HepG2 (cell line): ENCODE measurements around the gene NRG3. TPM values are rescaled to one million over a fixed set of nuclear protein-coding genes. Genes with fewer than 3 reads are reported as not detected.

Experiments used
- ATAC-seq: fragments of 200-7000 bp; cut with Tn5 transposase; 3 replicates; pipeline ENCODE4 v1.9.1; 2020; ENCODE audit warnings: mild to moderate bottlenecking, moderate library complexity
- BruUV-seq: library from RNA; stranded (reverse); fragments of 400-500 nt; replicated peaks from 2 replicates; lab custom pipeline; 2021; lab: Mats Ljungman, UMichigan
- CTCF ChIA-PET: fragments of 300-600 bp; formaldehyde crosslinking; extraction: SDS; loops from one replicate; lab custom pipeline; 2021; ENCODE audit warnings: low total read pairs, inconsistent platforms, low intra/inter-chr PET ratio; lab: Yijun Ruan, JAX
- POLR2A ChIA-PET: fragments of 350-600 bp; sonication (Branson Sonifier 250); formaldehyde crosslinking; loops from one replicate; lab custom pipeline; 2020; ENCODE audit warnings: antibody characterized with exemption, inconsistent platforms; lab: Yijun Ruan, JAX
- DNase-seq: peaks from one replicate; pipeline ENCODE4 v3.0.0-alpha.2; 2015; ENCODE audit warnings: low spot score
- FAIRE-seq: peaks from 3 replicates; lab custom pipeline; 2011; peaks lifted over from hg19 to GRCh38; lab: Jason Lieb, UNC
- H2AFZ ChIP-seq: one replicate; pipeline ENCODE4 v1.6.1; 2011; ENCODE audit warnings: low read length, inconsistent platforms
- H3K27ac ChIP-seq: fragments of 300-600 bp; 3 replicates; pipeline ENCODE4 v1.8.0; 2011; ENCODE audit warnings: mixed run types, mild to moderate bottlenecking, mixed read lengths, low read length, inconsistent platforms; ENCODE audit not compliant: insufficient read depth; ENCODE audit errors: extremely low read length
- H3K27me3 ChIP-seq, 2 experiments: fragments of 200-600 bp in 1 of 2; 2 replicates in 1 of 2; 3 replicates in 1 of 2; pipeline versions ENCODE4 v1.6.0 to v1.8.0; 2011; ENCODE audit warnings: low read length in 2 of 2, mild to moderate bottlenecking in 2 of 2, moderate library complexity in 2 of 2, inconsistent platforms in 1 of 2; ENCODE audit not compliant: insufficient read depth in 2 of 2, control insufficient read depth in 1 of 2
- H3K36me3 ChIP-seq, 2 experiments: fragments of 200-600 bp in 1 of 2; replicated peaks in 1 of 2; 2 replicates in 1 of 2; 3 replicates in 1 of 2; pipeline versions ENCODE4 v1.5.1 to v1.8.0; 2011; ENCODE audit warnings: low read length in 2 of 2, inconsistent platforms in 1 of 2; ENCODE audit not compliant: insufficient read depth in 2 of 2, control insufficient read depth in 1 of 2
- H3K4me1 ChIP-seq: 2 replicates; pipeline ENCODE4 v1.5.1; 2012; ENCODE audit warnings: low read length, inconsistent platforms; ENCODE audit not compliant: insufficient read depth
- H3K4me2 ChIP-seq: 2 replicates; pipeline ENCODE4 v1.6.0; 2011; ENCODE audit warnings: low read depth, low read length, inconsistent platforms
- H3K4me3 ChIP-seq, 3 experiments: fragments of 200-600 bp in 1 of 3; sonication (generic), shearing (Covaris generic) in 1 of 3; replicated peaks in 1 of 3; 2 replicates each; pipeline ENCODE4 v1.5.1; 2011 to 2016; ENCODE audit warnings: low read length in 3 of 3, inconsistent platforms in 2 of 3, low read depth in 2 of 3, mild to moderate bottlenecking in 2 of 3, control low read depth in 1 of 3, mixed read lengths in 1 of 3; ENCODE audit not compliant: insufficient read depth in 1 of 3
- H3K79me2 ChIP-seq: one replicate; pipeline ENCODE4 v1.6.1; 2011; ENCODE audit warnings: low read length, inconsistent platforms; ENCODE audit not compliant: insufficient read depth
- H3K9ac ChIP-seq: 2 replicates; pipeline ENCODE4 v1.6.0; 2011; ENCODE audit warnings: mild to moderate bottlenecking, low read depth, low read length, inconsistent platforms; ENCODE audit not compliant: insufficient read depth
- H3K9me3 ChIP-seq: 2 replicates; pipeline ENCODE4 v1.5.1; 2012; ENCODE audit warnings: mild to moderate bottlenecking, low read length
- H4K20me1 ChIP-seq: 2 replicates; pipeline ENCODE4 v1.6.0; 2011; ENCODE audit warnings: inconsistent platforms, mild to moderate bottlenecking, low read length, moderate library complexity; ENCODE audit not compliant: insufficient read depth
- HCFC1 ChIP-seq: fragments of 150-350 bp; IDR thresholded peaks from 2 replicates; pipeline ENCODE4 v1.6.1; 2014; ENCODE audit warnings: low read depth, low read length
- HNRNPK ChIP-seq: fragments of 200-400 bp; formaldehyde crosslinking; IDR thresholded peaks from 2 replicates; pipeline ENCODE4 v1.6.1; 2018; ENCODE audit warnings: low read length, low read depth, moderate library complexity, mild to moderate bottlenecking; ENCODE audit not compliant: poor library complexity, severe bottlenecking
- SRY ChIP-seq: sonication (generic); formaldehyde crosslinking; IDR thresholded peaks from 2 replicates; pipeline ENCODE4 v1.8.0; 2022; ENCODE audit warnings: mild to moderate bottlenecking, missing genetic modification reagents
- ZMYM3 ChIP-seq: sonication (generic); formaldehyde crosslinking; IDR thresholded peaks from 2 replicates; pipeline ENCODE4 v1.5.1; 2020; ENCODE audit warnings: mild to moderate bottlenecking, missing genetic modification reagents
- ZNF446 ChIP-seq: sonication (generic); formaldehyde crosslinking; IDR thresholded peaks from 2 replicates; pipeline ENCODE4 v1.5.0; 2020; ENCODE audit warnings: mild to moderate bottlenecking, missing genetic modification reagents
- ZNF564 ChIP-seq: sonication (generic); formaldehyde crosslinking; IDR thresholded peaks from 2 replicates; pipeline ENCODE4 v1.8.1; 2023; ENCODE audit warnings: mild to moderate bottlenecking, missing genetic modification reagents
- ZNF672 ChIP-seq: sonication (generic); formaldehyde crosslinking; IDR thresholded peaks from 2 replicates; pipeline ENCODE4 v1.8.1; 2022; ENCODE audit warnings: missing genetic modification reagents
- ZNF747 ChIP-seq: sonication (generic); formaldehyde crosslinking; IDR thresholded peaks from 2 replicates; pipeline ENCODE4 v1.8.1; 2023; ENCODE audit warnings: missing genetic modification reagents, mild to moderate bottlenecking, borderline replicate concordance
- WGBS: methylation state at CpG from one replicate; pipeline ENCODE4 v1.1.6; 2017; ENCODE audit warnings: low lambda C conversion rate; 5-methylcytosine and 5-hydroxymethylcytosine counted together
- in situ Hi-C: cut with HindIII; loops from 2 replicates; pipeline ENCODE4 v1.10.0; 2017; ENCODE audit warnings: low pct_unique_long_range_greater_than_20kb; ENCODE audit not compliant: extremely low pct_ligation_motif_present
- intact Hi-C: fragments of 100-400 bp; cut with micrococcal nuclease; formaldehyde crosslinking; loops from one replicate; pipeline ENCODE4 v1.10.0; 2022; ENCODE audit not compliant: unreplicated experiment
- polyA plus RNA-seq, 8 experiments: library from polyadenylated mRNA; depleted of rRNA in 3 of 8; stranded (reverse) in 7 of 8; unstranded in 1 of 8; fragments of >200 nt; fragmentation: Illumina TruSeq in 4 of 8; extraction: Trizol in 4 of 8; gene quantifications; 2 replicates each; pipeline versions ENCODE4 v1.2.1 to v1.2.3, GENCODE V29; 2011 to 2016; ENCODE audit warnings: low read depth in 4 of 8, missing spikeins in 1 of 8, mixed read lengths in 1 of 8; ENCODE audit not compliant: insufficient read depth in 1 of 8
- total RNA-seq, 5 experiments: library from RNA; depleted of rRNA; stranded (reverse); fragments of >200 nt; fragmentation: Illumina TruSeq; extraction: Trizol; gene quantifications; 2 replicates each; pipeline ENCODE4 v1.2.3, GENCODE V29; 2016; ENCODE audit warnings: low read depth in 1 of 5
- TF ChIP-seq, protein P1 (sequence below): sonication (generic); formaldehyde crosslinking; IDR thresholded peaks from 2 replicates; pipeline ENCODE4 v1.4.0; 2020; ENCODE audit warnings: missing genetic modification reagents; ENCODE audit errors: not compliant biosample characterization

NRG3 gene
- total and polyA plus RNA-seq, 2 of the 13 experiments (the other 11 are each of a cell fraction or from before 2014, with no cell fraction given): not detected

DNA sequence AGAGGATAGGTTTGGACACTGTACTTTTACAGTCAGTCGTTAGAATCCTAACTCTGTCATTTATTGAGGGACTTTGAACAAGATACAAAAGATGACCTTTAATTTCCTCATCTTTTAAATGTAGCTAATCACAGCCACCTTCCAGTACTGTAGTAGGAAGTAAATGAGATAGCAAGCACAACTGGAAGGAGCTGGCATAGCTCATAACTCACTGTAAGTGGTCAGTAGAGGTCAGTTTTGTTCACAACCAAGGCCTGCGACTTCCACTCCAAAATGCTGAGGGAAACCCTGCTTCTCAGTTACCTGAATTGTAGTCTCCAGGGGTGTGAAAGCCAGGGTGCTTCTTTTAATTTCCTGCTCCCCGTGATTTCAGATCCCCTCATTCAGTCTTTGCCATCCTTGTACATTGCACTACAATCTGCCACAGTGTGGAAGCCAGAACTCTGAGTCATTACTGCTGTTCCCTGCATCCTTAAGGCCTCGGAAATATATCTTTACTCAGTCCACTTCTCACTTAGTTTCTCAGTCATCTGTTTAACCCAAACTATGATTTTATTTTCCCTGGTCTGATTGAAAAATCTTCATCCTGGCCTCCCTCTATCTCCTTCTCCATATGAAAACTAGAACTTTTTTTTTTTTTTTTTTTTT, 361.2 kb downstream of the NRG3 start (continued):
- TF ChIP-seq, protein P1, sequence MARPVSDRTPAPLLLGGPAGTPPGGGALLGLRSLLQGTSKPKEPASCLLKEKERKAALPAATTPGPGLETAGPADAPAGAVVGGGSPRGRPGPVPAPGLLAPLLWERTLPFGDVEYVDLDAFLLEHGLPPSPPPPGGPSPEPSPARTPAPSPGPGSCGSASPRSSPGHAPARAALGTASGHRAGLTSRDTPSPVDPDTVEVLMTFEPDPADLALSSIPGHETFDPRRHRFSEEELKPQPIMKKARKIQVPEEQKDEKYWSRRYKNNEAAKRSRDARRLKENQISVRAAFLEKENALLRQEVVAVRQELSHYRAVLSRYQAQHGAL (CRISPR knock-in tag): no peak
- no peak for TF ChIP-seq HCFC1
- no peak for TF ChIP-seq ZNF564 (CRISPR knock-in tag)
- no peak for TF ChIP-seq SRY (CRISPR knock-in tag)
- no peak for TF ChIP-seq ZNF446 (CRISPR knock-in tag)
- no peak for TF ChIP-seq ZNF747
- no peak for TF ChIP-seq ZNF672 (CRISPR knock-in tag)

DNA sequence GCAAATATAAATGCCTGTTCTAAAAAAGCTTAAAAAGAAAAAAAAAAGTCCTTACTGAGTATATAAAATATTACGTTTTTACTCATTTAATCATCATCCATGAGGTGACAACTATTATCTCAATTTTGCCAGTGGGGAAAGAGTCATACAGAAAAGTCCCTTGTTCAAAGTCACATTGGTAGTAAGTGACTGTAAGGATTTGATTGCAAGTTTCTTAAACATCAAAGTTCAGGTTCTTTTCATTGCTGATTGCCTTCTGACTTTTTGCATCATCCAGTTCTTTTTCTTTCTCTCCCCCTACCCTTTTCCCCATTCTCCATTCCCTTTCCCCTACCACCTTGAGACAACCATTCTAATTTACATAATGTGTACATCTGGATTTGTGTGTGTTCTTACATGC, 363.3 kb downstream of the NRG3 start:
- Histone ChIP-seq H3K79me2 (no peaks in the 10 kb centered on the region), H3K4me2 (no peak overlapping the region), H2AFZ (no peak overlapping the region), H3K36me3 (no peaks in the 10 kb centered on the region), H3K4me3 (no peak overlapping the region), H3K4me1 (no peaks in the 10 kb centered on the region), H3K9ac (no peak overlapping the region), H3K27ac (no peak overlapping the region), H4K20me1 (no peaks in the 10 kb centered on the region), H3K27me3 (no peaks in the 10 kb centered on the region), H3K9me3 (peaks cover 82% of the 10 kb centered on the region)
- POLR2A ChIA-PET: no interaction called here
- WGBS: 2% methylated on average over 1 of the region's 1 CpG
- no peak for DNase-seq
- FAIRE-seq: no peak
- in situ Hi-C loops: no loop called here
- CTCF ChIA-PET: no interaction called here
- intact Hi-C loops: no loop called here
- TF ChIP-seq ZMYM3 (no peak), HNRNPK (peak; percentile 68)
- no peak for ATAC-seq
- BruUV-seq: no TSS peak
